K562 (cell line): ENCODE results near the gene SDK1. TPM values are rescaled to one million over a fixed set of nuclear protein-coding genes. Genes with fewer than 3 reads are reported as not detected.

Source experiments
- ATAC-seq: fragments of 200-7000 bp; cut with Tn5 transposase; 3 replicates; pipeline ENCODE4 v1.9.1; 2020; ENCODE audit warnings: moderate library complexity
- BruUV-seq: library from RNA; stranded (reverse); fragments of 400-500 nt; replicated peaks from 2 replicates; lab custom pipeline; 2021; lab: Mats Ljungman, UMichigan
- CTCF ChIA-PET: fragments of 300-600 bp; formaldehyde crosslinking; extraction: SDS; loops from one replicate; lab custom pipeline; 2021; ENCODE audit warnings: low intra/inter-chr PET ratio; lab: Yijun Ruan, JAX
- POLR2A ChIA-PET: fragments of 300-600, 350-650 bp; sonication (Branson Sonifier 250); formaldehyde crosslinking; extraction: SDS; loops from one replicate; lab custom pipeline; 2021; ENCODE audit warnings: antibody characterized with exemption, inconsistent platforms; lab: Yijun Ruan, JAX
- DNase-seq, 4 experiments: peaks; one replicate each; pipeline versions ENCODE4 v3.0.0 to v3.0.0-alpha.2; 2011 to 2018; ENCODE audit warnings: low spot score in 3 of 4, mixed read lengths in 3 of 4; ENCODE audit errors: extremely low read depth in 1 of 4
- FAIRE-seq: peaks from 2 replicates; lab custom pipeline; 2011; peaks lifted over from hg19 to GRCh38; lab: Jason Lieb, UNC
- H2AFZ ChIP-seq: 2 replicates; pipeline ENCODE4 v1.6.0; 2011; ENCODE audit warnings: low read depth, low read length, control low read depth, inconsistent platforms
- H3K27ac ChIP-seq: fragments of 200-600 bp; 3 replicates; pipeline ENCODE4 v1.8.0; 2011; ENCODE audit warnings: low read depth, mild to moderate bottlenecking, control low read depth, inconsistent platforms, low read length, moderate library complexity, mixed read lengths; ENCODE audit errors: extremely low read depth
- H3K27me3 ChIP-seq, 2 experiments: fragments of 300-600 bp in 1 of 2; 2 replicates in 1 of 2; 3 replicates in 1 of 2; pipeline versions ENCODE4 v1.6.0 to v1.8.0; 2011; ENCODE audit warnings: inconsistent platforms in 2 of 2, low read length in 2 of 2, mild to moderate bottlenecking in 1 of 2, mixed read lengths in 1 of 2, moderate library complexity in 1 of 2; ENCODE audit not compliant: control insufficient read depth in 2 of 2, insufficient read depth in 2 of 2
- H3K36me3 ChIP-seq: fragments of 300-600 bp; 3 replicates; pipeline ENCODE4 v1.8.0; 2011; ENCODE audit warnings: mild to moderate bottlenecking, low read length, inconsistent platforms; ENCODE audit not compliant: control insufficient read depth, insufficient read depth
- H3K4me1 ChIP-seq, 2 experiments: fragments of 200-600 bp in 1 of 2; replicated peaks in 1 of 2; 2 replicates in 1 of 2; 3 replicates in 1 of 2; pipeline versions ENCODE4 v1.5.1 to v1.8.0; 2011; ENCODE audit warnings: inconsistent platforms in 2 of 2, low read length in 2 of 2, mild to moderate bottlenecking in 1 of 2, mixed read lengths in 1 of 2, moderate library complexity in 1 of 2; ENCODE audit not compliant: control insufficient read depth in 2 of 2, insufficient read depth in 2 of 2
- H3K4me2 ChIP-seq: 2 replicates; pipeline ENCODE4 v1.6.1; 2011; ENCODE audit warnings: low read length, control low read depth, inconsistent platforms, mixed read lengths; ENCODE audit not compliant: insufficient read depth
- H3K4me3 ChIP-seq: fragments of 200-600 bp; sonication (generic), shearing (Covaris generic); 2 replicates; pipeline ENCODE4 v1.5.1; 2016; ENCODE audit warnings: control low read depth, inconsistent platforms
- H3K79me2 ChIP-seq: fragments of 200-600 bp; 3 replicates; pipeline ENCODE4 v1.8.0; 2011; ENCODE audit warnings: low read length, inconsistent platforms; ENCODE audit not compliant: control insufficient read depth, insufficient read depth
- H3K9ac ChIP-seq, 2 experiments: 2 replicates each; pipeline versions ENCODE4 v1.6.0 to v1.6.1; 2011; ENCODE audit warnings: low read depth in 2 of 2, low read length in 2 of 2, control low read depth in 1 of 2, inconsistent platforms in 1 of 2, mild to moderate bottlenecking in 1 of 2, mixed read lengths in 1 of 2; ENCODE audit not compliant: insufficient read depth in 1 of 2
- H3K9me1 ChIP-seq: one replicate; pipeline ENCODE4 v1.6.0; 2011; ENCODE audit warnings: inconsistent platforms, mild to moderate bottlenecking, low read length, moderate library complexity; ENCODE audit not compliant: control insufficient read depth, insufficient read depth
- H3K9me3 ChIP-seq: replicated peaks from 2 replicates; pipeline ENCODE4 v1.5.1; 2011; ENCODE audit warnings: low read depth, low read length, inconsistent platforms; ENCODE audit not compliant: control insufficient read depth, insufficient read depth
- H4K20me1 ChIP-seq: replicated peaks from 2 replicates; pipeline ENCODE4 v1.6.1; 2011; ENCODE audit warnings: low read length, inconsistent platforms, mixed read lengths; ENCODE audit not compliant: control insufficient read depth, insufficient read depth
- E2F3 ChIP-seq: fragments of 250-450 bp; sonication (Bioruptor Pico); IDR thresholded peaks from 2 replicates; pipeline ENCODE4 v1.4.0; 2020; ENCODE audit warnings: mild to moderate bottlenecking
- ETS2 ChIP-seq: IDR thresholded peaks from 2 replicates; pipeline ENCODE4 v1.6.1; 2016; ENCODE audit warnings: borderline replicate concordance, missing genetic modification characterization, mild to moderate bottlenecking, moderate library complexity, missing compliant biosample characterization; ENCODE audit not compliant: poor library complexity, severe bottlenecking
- NCOR1 ChIP-seq: fragments of 450-650 bp; IDR thresholded peaks from 2 replicates; pipeline ENCODE4 v1.6.1; 2016; ENCODE audit warnings: mild to moderate bottlenecking, moderate library complexity
- PPARD ChIP-seq: fragments of 250-450 bp; sonication (Bioruptor Pico); IDR thresholded peaks from 2 replicates; pipeline ENCODE4 v1.8.0; 2022; ENCODE audit warnings: inconsistent platforms, mild to moderate bottlenecking, moderate library complexity
- RAD21 ChIP-seq, 2 experiments: fragments of 250-450 bp in 1 of 2; fragments of 450-650 bp in 1 of 2; sonication (Bioruptor Pico) in 1 of 2; formaldehyde crosslinking in 1 of 2; IDR thresholded peaks in 1 of 2; conservative IDR thresholded peaks in 1 of 2; 2 replicates each; pipeline versions ENCODE4 v1.4.0 to v1.8.0; 2020 to 2022; ENCODE audit warnings: mild to moderate bottlenecking in 2 of 2, moderate library complexity in 1 of 2
- SMC3 ChIP-seq: conservative IDR thresholded peaks from 2 replicates; pipeline ENCODE4 v1.6.1; 2011; ENCODE audit warnings: low read depth, low read length, improper control_type of control experiment; ENCODE audit not compliant: insufficient read depth
- SREBF2 ChIP-seq: sonication (generic); formaldehyde crosslinking; IDR thresholded peaks from 2 replicates; pipeline ENCODE4 v1.4.0; 2020; ENCODE audit warnings: mild to moderate bottlenecking, missing genetic modification reagents
- ZEB2 ChIP-seq: fragments of 450-650 bp; IDR thresholded peaks from 2 replicates; pipeline ENCODE4 v1.6.1; 2016
- WGBS: fragments of 100-300 bp; shearing (Covaris generic); methylation state at CpG from one replicate; pipeline ENCODE4 v1.1.6; 2016; ENCODE audit warnings: low coverage, mixed read lengths; ENCODE audit not compliant: insufficient coverage; ENCODE audit errors: missing lambda C conversion rate; 5-methylcytosine and 5-hydroxymethylcytosine counted together
- in situ Hi-C: fragments of 300-500 bp; cut with MboI; formaldehyde crosslinking; loops from 4 replicates; pipeline ENCODE4 v1.15.0; 2018; ENCODE audit warnings: inconsistent platforms, mixed read lengths
- intact Hi-C: fragments of 100-400 bp; cut with micrococcal nuclease; formaldehyde crosslinking; loops from 2 replicates; pipeline ENCODE4 v1.14.2; 2022
- polyA plus RNA-seq, 8 experiments: library from polyadenylated mRNA; depleted of rRNA in 4 of 8; stranded (reverse) in 5 of 8; unstranded in 3 of 8; fragments of >200 nt; fragmentation: Nextera tagmentation in 2 of 8; fragmentation: Illumina TruSeq in 1 of 8; extraction: Ambion mirVana in 2 of 8; extraction: Trizol in 1 of 8; gene quantifications; 2 replicates each; pipeline versions ENCODE4 v1.2.1 to v1.2.3, GENCODE V29; 2011 to 2014; ENCODE audit warnings: inconsistent platforms in 1 of 8, missing spikeins in 1 of 8
- total RNA-seq, 7 experiments: library from RNA; depleted of rRNA in 6 of 7; stranded (reverse); fragments of >200 nt in 6 of 7; fragmentation: Illumina TruSeq in 2 of 7; extraction: Trizol in 2 of 7; gene quantifications; 2 replicates each; pipeline versions ENCODE4 v1.2.1 to v1.2.3, GENCODE V29; 2011 to 2021; ENCODE audit warnings: low replicate concordance in 1 of 7
- TF ChIP-seq, protein P1 (sequence below): sonication (generic); formaldehyde crosslinking; IDR thresholded peaks from 2 replicates; pipeline ENCODE4 v1.8.1; 2023; ENCODE audit warnings: mild to moderate bottlenecking, missing genetic modification reagents
- TF ChIP-seq, protein P2 (sequence below), 3 experiments: IDR thresholded peaks in 2 of 3; conservative IDR thresholded peaks in 1 of 3; 2 replicates each; pipeline ENCODE4 v1.5.1; 2011 to 2012; ENCODE audit warnings: low read length in 3 of 3, mild to moderate bottlenecking in 3 of 3, control low read depth in 2 of 3, improper control_type of control experiment in 1 of 3, inconsistent platforms in 1 of 3, low read depth in 1 of 3, mixed read lengths in 1 of 3, moderate library complexity in 1 of 3; ENCODE audit not compliant: insufficient read depth in 2 of 3
- TF ChIP-seq, protein P3 (sequence below): IDR thresholded peaks from 2 replicates; pipeline ENCODE4 v1.6.1; 2011; ENCODE audit warnings: borderline replicate concordance, low read depth, mild to moderate bottlenecking, moderate library complexity, low read length; ENCODE audit not compliant: insufficient read depth, poor library complexity, severe bottlenecking

SDK1 gene
- total and polyA plus RNA-seq, 9 of the 15 experiments (the other 6 are each of a cell fraction or from before 2014, with no cell fraction given) = 0.16 TPM; not detected in 8

DNA sequence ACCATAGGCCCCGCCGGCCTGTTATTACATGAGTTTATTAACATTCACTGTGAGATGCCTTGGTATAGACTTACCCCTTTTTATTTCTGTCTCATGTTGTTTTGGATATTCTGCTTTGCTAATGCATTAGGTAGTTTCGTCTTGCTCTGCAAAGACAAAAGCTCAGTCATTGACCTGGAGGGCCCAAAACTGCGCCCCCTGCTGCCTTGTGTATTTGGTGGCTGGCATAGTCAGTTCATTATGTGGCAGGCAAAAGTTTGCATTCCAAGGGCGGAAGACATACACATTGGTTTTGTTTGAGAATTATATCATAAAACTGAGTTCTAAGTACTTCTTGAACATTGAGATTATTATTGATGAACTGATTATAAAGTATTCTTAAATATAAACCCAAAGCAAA lies 372.5 kb downstream of the SDK1 start:
- FAIRE-seq (peak; percentile 48), ATAC-seq (peak; percentile 66), DNase-seq (peak; percentile 9 to 36 (median 12))
- intact Hi-C loops (no loop called here), in situ Hi-C loops (no loop called here)
- H3K9me3 ChIP-seq = no peaks in the 10 kb centered on the region
- no peak overlapping the region for H3K9ac ChIP-seq
- no peak overlapping the region for H2AFZ ChIP-seq
- H3K4me1 ChIP-seq = no peaks in the 10 kb centered on the region
- H3K79me2 ChIP-seq = no peaks in the 10 kb centered on the region
- H3K4me3 ChIP-seq = no peak overlapping the region
- BruUV-seq = no TSS peak
- no peaks in the 10 kb centered on the region for H3K36me3 ChIP-seq
- no peak overlapping the region for H3K4me2 ChIP-seq
- 0% methylated on average over 5 of the region's 5 CpGs for WGBS
- H3K9me1 ChIP-seq = no peaks in the 10 kb centered on the region
- H3K27ac ChIP-seq = no peak overlapping the region
- ChIA-PET CTCF (interaction anchor here (1.4 kb wide), 1 partner anchor 809 kb away, joined by 9 read pairs; no protein-coding TSS in a partner anchor), POLR2A (no interaction called here)
- H4K20me1 ChIP-seq = no peaks in the 10 kb centered on the region
- no peaks in the 10 kb centered on the region for H3K27me3 ChIP-seq
- TF ChIP-seq E2F3 (CRISPR knock-in tag) = no peak
- TF ChIP-seq, protein P1, sequence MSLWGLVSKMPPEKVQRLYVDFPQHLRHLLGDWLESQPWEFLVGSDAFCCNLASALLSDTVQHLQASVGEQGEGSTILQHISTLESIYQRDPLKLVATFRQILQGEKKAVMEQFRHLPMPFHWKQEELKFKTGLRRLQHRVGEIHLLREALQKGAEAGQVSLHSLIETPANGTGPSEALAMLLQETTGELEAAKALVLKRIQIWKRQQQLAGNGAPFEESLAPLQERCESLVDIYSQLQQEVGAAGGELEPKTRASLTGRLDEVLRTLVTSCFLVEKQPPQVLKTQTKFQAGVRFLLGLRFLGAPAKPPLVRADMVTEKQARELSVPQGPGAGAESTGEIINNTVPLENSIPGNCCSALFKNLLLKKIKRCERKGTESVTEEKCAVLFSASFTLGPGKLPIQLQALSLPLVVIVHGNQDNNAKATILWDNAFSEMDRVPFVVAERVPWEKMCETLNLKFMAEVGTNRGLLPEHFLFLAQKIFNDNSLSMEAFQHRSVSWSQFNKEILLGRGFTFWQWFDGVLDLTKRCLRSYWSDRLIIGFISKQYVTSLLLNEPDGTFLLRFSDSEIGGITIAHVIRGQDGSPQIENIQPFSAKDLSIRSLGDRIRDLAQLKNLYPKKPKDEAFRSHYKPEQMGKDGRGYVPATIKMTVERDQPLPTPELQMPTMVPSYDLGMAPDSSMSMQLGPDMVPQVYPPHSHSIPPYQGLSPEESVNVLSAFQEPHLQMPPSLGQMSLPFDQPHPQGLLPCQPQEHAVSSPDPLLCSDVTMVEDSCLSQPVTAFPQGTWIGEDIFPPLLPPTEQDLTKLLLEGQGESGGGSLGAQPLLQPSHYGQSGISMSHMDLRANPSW (CRISPR knock-in tag) = no peak
- peak in 1 of 2 experiments; percentile 19; a peak in 1 of 4 replicates for TF ChIP-seq RAD21 (CRISPR knock-in tag; conservative IDR thresholded peaks at IDR 0.05 in 1 of 2, IDR thresholded peaks at IDR 0.05 in 1 of 2)
- TF ChIP-seq ETS2 = no peak
- peak; percentile 49 for TF ChIP-seq SMC3
- TF ChIP-seq SREBF2 = no peak
- no peak for TF ChIP-seq PPARD (CRISPR knock-in tag)
- no peak for TF ChIP-seq ZEB2
- TF ChIP-seq, protein P2, sequence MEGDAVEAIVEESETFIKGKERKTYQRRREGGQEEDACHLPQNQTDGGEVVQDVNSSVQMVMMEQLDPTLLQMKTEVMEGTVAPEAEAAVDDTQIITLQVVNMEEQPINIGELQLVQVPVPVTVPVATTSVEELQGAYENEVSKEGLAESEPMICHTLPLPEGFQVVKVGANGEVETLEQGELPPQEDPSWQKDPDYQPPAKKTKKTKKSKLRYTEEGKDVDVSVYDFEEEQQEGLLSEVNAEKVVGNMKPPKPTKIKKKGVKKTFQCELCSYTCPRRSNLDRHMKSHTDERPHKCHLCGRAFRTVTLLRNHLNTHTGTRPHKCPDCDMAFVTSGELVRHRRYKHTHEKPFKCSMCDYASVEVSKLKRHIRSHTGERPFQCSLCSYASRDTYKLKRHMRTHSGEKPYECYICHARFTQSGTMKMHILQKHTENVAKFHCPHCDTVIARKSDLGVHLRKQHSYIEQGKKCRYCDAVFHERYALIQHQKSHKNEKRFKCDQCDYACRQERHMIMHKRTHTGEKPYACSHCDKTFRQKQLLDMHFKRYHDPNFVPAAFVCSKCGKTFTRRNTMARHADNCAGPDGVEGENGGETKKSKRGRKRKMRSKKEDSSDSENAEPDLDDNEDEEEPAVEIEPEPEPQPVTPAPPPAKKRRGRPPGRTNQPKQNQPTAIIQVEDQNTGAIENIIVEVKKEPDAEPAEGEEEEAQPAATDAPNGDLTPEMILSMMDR (IDR thresholded peaks at IDR 0.05 in 2 of 3, conservative IDR thresholded peaks at IDR 0.05 in 1 of 3; ENCODE audit: insufficient read depth in 2 of 3, low read depth in 1 of 3, low read length in 3 of 3) = peak; percentile 45 to 53 (median 46)
- TF ChIP-seq, protein P3, sequence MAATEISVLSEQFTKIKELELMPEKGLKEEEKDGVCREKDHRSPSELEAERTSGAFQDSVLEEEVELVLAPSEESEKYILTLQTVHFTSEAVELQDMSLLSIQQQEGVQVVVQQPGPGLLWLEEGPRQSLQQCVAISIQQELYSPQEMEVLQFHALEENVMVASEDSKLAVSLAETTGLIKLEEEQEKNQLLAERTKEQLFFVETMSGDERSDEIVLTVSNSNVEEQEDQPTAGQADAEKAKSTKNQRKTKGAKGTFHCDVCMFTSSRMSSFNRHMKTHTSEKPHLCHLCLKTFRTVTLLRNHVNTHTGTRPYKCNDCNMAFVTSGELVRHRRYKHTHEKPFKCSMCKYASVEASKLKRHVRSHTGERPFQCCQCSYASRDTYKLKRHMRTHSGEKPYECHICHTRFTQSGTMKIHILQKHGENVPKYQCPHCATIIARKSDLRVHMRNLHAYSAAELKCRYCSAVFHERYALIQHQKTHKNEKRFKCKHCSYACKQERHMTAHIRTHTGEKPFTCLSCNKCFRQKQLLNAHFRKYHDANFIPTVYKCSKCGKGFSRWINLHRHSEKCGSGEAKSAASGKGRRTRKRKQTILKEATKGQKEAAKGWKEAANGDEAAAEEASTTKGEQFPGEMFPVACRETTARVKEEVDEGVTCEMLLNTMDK = peak; percentile 24
- no peak for TF ChIP-seq NCOR1
